Activated CD4-positive, alpha-beta memory T cell treated with anti-CD3 and anti-CD28 coated beads, Interleukin-2, amount 10 ng/mL, durations not matched to agents 7 days and 5 days (primary cell): ENCODE measurements around the gene SSX3. TPM values are rescaled to one million over a fixed set of nuclear protein-coding genes. Genes with fewer than 3 reads are reported as not detected.
"Not testable (repeated sequence)": the region's sequence is repeated elsewhere in the genome, so short reads cannot be mapped to it uniquely, and the experiment has no call there.

Experiments used
- CTCF ChIA-PET: fragments of 350-600 bp; sonication (Branson Sonifier 250); formaldehyde crosslinking; loops from one replicate; lab custom pipeline; 2021; ENCODE audit warnings: antibody characterized with exemption, inconsistent platforms; lab: Charles Lee
- POLR2A ChIA-PET: fragments of 350-600 bp; sonication (Branson Sonifier 250); formaldehyde crosslinking; loops from one replicate; lab custom pipeline; 2021; ENCODE audit warnings: antibody characterized with exemption; lab: Charles Lee
- DNase-seq: peaks from one replicate; pipeline ENCODE4 v3.0.0-alpha.2; 2020
- H3K27ac Mint-ChIP-seq: one replicate; pipeline ENCODE4 v1.8.0; 2021; ENCODE audit warnings: mild to moderate bottlenecking, mixed read lengths
- H3K27me3 Mint-ChIP-seq: one replicate; pipeline ENCODE4 v1.8.0; 2021; ENCODE audit warnings: mixed read lengths
- H3K36me3 Mint-ChIP-seq: one replicate; pipeline ENCODE4 v1.8.0; 2021; ENCODE audit warnings: low read depth, mixed read lengths
- H3K4me1 Mint-ChIP-seq: one replicate; pipeline ENCODE4 v1.8.0; 2021; ENCODE audit warnings: mixed read lengths
- H3K4me3 Mint-ChIP-seq: one replicate; pipeline ENCODE4 v1.8.0; 2021; ENCODE audit warnings: mild to moderate bottlenecking, mixed read lengths
- H3K9me3 Mint-ChIP-seq: one replicate; pipeline ENCODE4 v1.8.0; 2021; ENCODE audit warnings: mixed read lengths
- total RNA-seq, 2 experiments: library from RNA; stranded (reverse); gene quantifications; one replicate each; pipeline ENCODE4 v1.2.3, GENCODE V29; 2021

SSX3 gene, protein sequence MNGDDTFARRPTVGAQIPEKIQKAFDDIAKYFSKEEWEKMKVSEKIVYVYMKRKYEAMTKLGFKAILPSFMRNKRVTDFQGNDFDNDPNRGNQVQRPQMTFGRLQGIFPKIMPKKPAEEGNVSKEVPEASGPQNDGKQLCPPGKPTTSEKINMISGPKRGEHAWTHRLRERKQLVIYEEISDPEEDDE
- total RNA-seq, result not detected

DNA sequence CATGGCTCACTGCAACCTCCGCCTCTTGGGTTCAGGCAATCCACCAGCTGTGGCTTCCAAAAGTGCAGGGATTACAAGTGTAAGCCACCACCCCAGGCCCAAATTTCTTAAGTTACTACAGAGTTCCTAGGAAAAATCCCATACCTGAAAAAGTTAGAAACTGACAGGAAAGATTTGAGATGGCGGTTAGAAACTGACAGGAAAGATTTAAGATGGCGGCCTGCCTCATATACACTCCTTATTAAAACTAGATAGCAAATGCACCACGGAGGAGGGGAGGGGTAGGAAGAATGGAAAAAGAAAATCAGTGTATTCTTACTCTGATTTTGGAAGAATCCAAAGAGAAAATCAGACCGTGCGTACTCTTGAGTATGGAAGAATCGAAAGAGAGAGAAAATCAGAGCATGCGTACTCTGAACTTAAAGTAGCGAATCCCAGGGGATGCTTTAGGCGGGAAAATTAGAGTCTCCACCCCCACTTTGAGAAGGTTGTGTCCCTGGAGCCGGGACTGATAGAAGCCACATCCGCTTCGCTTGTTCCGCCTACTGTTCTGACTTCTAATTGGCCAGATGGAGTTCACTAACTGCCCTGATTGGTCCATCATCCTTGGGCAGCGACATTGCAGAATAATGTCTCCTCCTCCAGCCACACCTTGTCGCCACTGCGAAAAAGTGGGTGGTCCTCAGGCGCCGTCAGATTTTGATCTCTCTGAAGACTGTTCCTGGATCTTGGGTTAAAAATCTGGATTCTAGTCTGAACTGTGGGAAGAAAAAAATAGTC, at the start of gene SSX3:
Gene SSX3 (minus strand): TSS at position 389 of the 780 bp plus-strand sequence. CDS start 1,454 bp downstream, outside the sequence.
- POLR2A ChIA-PET, result not testable (repeated sequence)

DNA sequence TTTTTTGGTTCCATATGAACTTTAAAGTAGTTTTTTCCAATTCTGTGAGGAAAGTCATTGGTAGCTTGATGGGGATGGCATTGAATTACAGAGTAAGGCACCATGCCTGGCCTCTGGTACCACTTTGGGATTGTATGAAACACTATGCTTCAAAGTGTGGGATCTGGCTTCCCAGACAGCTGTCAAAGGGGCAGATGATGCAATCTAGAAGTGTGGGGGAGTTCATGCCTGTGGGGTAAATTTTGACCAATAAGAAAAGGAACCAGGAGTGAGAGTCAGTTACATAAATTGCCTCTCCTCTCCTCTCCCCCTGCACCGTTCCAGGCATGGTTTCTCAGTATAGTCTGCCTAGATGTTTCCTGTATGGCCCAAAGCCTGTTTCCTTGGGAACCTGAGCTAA, 41.3 kb upstream of the SSX3 start:
- H3K4me3 Mint-ChIP-seq, DNase-seq, POLR2A ChIA-PET, H3K36me3 Mint-ChIP-seq, H3K27me3 Mint-ChIP-seq, CTCF ChIA-PET, H3K4me1 Mint-ChIP-seq, H3K9me3 Mint-ChIP-seq, H3K27ac Mint-ChIP-seq: not testable (repeated sequence)

More for the DNA sequence above, at the start of gene SSX3:
- H3K4me1 Mint-ChIP-seq, CTCF ChIA-PET, H3K4me3 Mint-ChIP-seq, H3K27me3 Mint-ChIP-seq, DNase-seq, H3K36me3 Mint-ChIP-seq, H3K27ac Mint-ChIP-seq, H3K9me3 Mint-ChIP-seq: not testable (repeated sequence)

DNA sequence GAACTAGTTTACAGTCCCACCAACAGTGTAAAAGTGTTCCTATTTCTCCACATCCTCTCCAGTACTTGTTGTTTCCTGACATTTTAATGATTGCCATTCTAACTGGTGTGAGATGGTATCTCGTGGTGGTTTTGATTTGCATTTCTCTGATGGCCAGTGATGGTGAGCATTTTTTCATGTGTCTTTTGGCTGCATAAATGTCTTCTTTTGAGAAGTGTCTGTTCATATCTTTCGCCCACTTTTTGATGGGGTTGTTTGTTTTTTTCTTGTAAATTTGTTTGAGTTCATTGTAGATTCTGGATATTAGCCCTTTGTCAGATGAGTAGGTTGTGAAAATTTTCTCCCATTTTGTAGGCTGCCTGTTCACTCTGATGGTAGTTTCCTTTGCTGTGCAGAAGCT, 40.4 kb upstream of the SSX3 start:
- H3K9me3 Mint-ChIP-seq, CTCF ChIA-PET, H3K36me3 Mint-ChIP-seq, DNase-seq, H3K4me3 Mint-ChIP-seq, H3K27me3 Mint-ChIP-seq, H3K27ac Mint-ChIP-seq, H3K4me1 Mint-ChIP-seq, POLR2A ChIA-PET: not testable (repeated sequence)

DNA sequence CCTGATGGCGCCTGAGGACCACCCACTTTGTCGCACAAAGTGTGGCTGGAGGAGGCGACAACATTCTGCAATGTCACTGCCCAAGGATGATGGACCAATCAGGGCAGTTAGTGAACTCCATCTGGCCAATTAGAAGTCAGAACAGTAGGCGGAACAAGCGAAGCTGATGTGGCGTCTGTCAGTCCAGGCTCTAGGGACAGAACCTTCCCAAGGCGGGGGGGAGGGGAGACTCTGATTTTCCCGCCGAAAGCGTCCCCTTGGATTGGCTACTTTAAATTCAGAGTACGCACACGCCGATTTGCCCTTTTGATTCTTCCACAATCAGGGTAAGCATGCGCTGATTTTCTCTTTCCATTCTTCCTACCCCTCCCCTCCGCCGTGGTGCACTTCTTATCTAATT, 26.7 kb upstream of the SSX3 start, which contains the start of gene SSX4:
Gene SSX4 (plus strand): TSS at position 301 of the 400 bp plus-strand sequence. CDS start 515 bp downstream, outside the sequence.
- H3K36me3 Mint-ChIP-seq, POLR2A ChIA-PET, H3K4me3 Mint-ChIP-seq, H3K9me3 Mint-ChIP-seq, DNase-seq, CTCF ChIA-PET, H3K4me1 Mint-ChIP-seq, H3K27ac Mint-ChIP-seq, H3K27me3 Mint-ChIP-seq: not testable (repeated sequence)

DNA sequence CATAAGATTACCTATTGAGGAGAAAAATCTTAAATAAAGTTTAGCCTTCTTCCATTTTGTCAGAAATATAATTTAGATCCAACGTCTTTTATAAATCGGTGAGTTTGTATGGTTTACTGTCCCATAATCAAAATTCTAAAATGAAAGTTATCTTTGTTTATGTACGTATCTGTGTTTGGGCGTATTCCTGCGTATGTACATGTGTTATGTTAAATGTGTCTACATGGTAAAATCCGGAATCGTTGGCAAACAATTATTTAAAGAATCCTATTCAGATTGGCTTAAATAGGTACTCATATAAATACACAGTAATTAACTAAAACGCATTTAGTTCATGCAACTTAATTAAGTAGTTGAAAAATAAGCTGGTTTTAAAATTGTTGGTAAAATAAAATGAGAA, 13.9 kb upstream of the SSX3 start:
- POLR2A ChIA-PET, CTCF ChIA-PET, H3K4me1 Mint-ChIP-seq, H3K27ac Mint-ChIP-seq, H3K36me3 Mint-ChIP-seq, DNase-seq, H3K27me3 Mint-ChIP-seq, H3K4me3 Mint-ChIP-seq, H3K9me3 Mint-ChIP-seq: not testable (repeated sequence)

DNA sequence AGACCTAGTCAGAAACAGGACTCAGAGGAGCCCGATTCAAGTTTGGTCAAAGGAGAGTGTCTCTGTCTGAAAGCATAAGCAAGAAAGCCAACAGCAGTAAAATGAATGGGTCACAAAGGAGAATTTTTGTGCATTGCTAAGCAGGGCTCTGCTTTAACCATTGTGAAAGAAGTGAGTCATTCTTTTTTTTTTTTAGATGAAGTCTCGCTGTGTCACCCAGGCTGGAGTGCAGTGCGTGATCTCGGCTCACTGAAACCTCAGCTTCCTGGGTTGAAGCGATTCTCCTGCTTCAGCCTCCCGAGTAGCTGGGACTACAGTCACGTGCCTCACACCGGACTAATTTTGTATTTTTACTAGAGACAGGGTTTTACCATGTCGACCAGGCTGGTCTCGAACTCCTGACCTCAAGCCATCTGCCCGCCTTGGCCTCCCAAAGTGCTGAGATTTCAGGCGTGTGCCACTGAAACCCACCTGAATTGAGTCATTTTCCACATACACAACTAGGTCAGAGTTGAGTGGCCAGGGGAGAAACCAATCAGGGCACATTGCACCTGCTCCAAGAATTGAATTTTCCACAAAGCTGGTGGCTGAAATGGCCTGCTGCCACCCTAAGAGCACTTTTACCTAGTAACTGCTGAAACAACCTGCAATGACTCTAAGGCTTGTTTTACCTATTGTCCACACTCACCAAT, 11.4 kb upstream of the SSX3 start:
- H3K4me3 Mint-ChIP-seq, DNase-seq, H3K4me1 Mint-ChIP-seq, H3K9me3 Mint-ChIP-seq, H3K27ac Mint-ChIP-seq, CTCF ChIA-PET, POLR2A ChIA-PET, H3K36me3 Mint-ChIP-seq, H3K27me3 Mint-ChIP-seq: not testable (repeated sequence)

DNA sequence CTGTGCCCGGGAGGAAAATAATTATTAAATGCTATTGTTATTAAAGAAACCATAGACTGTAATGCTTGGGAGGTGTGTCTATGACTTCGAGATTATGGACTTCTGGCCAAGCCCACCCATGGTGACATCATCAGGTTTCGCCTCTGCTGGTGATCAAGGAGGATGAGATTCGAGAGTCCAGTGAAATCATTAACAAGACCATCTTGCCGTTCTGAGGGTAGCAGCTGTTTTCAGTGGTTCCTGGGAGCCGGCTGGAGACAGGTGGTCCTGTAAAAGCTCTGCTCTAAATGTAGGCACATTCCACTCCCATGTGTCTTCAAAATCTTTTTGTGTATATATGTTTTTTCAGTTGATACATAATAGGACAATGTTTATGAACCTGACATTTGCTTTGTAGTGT, 2.8 kb upstream of the SSX3 start:
- H3K27me3 Mint-ChIP-seq, H3K36me3 Mint-ChIP-seq, H3K9me3 Mint-ChIP-seq, DNase-seq, POLR2A ChIA-PET, H3K4me3 Mint-ChIP-seq, H3K4me1 Mint-ChIP-seq, CTCF ChIA-PET, H3K27ac Mint-ChIP-seq: not testable (repeated sequence)

DNA sequence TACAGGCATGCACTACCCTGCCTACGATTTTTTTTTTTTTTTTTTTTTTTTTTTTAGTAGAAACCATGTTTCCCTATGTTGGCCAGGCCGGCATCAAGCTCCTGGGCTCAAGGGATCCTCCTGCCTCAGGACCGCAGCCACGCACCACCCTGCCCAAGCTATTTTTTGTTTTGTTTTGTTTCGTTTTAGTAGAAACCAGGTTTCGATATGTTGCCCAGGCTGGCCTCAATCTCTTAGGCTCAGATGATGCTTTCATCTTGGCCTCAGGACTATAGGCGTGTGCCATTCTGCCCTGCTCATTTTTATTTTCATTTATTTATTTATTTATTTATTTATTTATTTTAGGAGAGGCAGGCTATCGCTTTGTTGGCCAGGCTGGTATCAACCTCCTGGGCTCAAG, 1.2 kb upstream of the SSX3 start:
- H3K4me3 Mint-ChIP-seq, result no peak overlapping the region
- POLR2A ChIA-PET, result no interaction called here
- DNase-seq, result no peak

DNA sequence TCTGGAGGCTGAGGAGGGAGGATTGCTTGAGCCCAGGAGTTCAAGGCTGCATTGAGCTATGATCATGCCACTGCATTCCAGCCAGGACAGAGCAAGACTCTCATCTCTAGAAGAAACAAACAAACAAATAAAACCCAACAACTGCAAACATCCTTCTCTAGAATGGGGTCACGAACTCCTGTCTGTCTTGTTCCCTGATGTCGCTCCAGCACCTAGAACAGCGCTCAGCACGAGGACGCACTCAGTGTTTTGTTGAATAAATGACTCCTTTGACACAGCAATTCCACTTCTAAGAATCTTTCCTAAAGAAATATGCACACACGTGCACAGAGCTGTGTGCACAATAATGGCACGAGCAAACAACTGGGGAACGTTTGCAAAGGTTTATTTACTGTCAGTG, 10.4 kb downstream of the SSX3 start:
- DNase-seq, POLR2A ChIA-PET, CTCF ChIA-PET, H3K27me3 Mint-ChIP-seq, H3K36me3 Mint-ChIP-seq, H3K27ac Mint-ChIP-seq, H3K9me3 Mint-ChIP-seq, H3K4me1 Mint-ChIP-seq, H3K4me3 Mint-ChIP-seq: not testable (repeated sequence)

More for the DNA sequence above, 1.2 kb upstream of the SSX3 start:
- H3K4me1 Mint-ChIP-seq, result no peaks in the 10 kb centered on the region
- CTCF ChIA-PET, result no interaction called here
- H3K27me3 Mint-ChIP-seq, result peaks cover 2% of the 10 kb centered on the region
- H3K9me3 Mint-ChIP-seq, result no peaks in the 10 kb centered on the region
- H3K27ac Mint-ChIP-seq, result no peak overlapping the region
- H3K36me3 Mint-ChIP-seq, result no peaks in the 10 kb centered on the region

DNA sequence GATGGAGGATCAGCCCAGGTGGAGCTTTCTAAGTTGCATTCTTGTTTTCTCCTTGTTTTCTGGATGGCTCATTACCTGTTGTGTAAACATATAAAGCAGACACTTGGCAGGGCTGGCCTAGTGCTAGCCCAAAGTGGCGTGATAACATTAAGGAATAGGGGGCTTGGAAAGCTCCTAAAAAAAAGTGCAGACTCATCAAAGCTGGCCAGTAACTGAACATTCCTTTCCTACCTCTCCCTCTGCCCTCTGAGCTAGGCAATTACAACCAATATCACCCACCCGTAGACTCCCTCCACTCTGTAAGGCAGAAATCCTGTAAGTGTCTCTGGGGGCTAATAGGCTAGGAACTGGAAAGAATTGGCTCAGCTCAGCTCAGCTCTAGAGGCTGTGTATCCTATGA, 42.5 kb downstream of the SSX3 start:
- CTCF ChIA-PET, DNase-seq, POLR2A ChIA-PET, H3K36me3 Mint-ChIP-seq, H3K9me3 Mint-ChIP-seq, H3K4me3 Mint-ChIP-seq, H3K27ac Mint-ChIP-seq, H3K27me3 Mint-ChIP-seq, H3K4me1 Mint-ChIP-seq: not testable (repeated sequence)

DNA sequence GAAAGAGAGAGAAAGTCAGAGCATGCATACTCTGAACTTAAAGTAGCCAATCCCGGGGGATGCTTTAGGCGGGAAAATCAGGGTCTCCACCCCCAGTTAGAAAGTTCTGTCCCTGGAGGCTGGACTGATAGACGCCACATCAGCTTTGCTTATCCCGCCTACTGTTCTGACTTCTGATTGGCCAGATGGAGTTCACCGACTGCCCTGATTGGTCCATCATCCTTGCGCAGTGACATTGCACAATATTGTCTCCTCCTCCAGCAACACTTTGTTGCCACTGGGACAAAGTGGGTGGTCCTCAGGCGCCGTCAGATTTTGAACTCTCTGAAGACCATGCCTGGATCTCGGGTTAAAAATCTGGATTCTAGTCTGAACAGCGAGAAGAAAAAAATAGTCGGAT, 50.3 kb downstream of the SSX3 start:
- Mint-ChIP-seq H3K4me1 (no peaks in the 10 kb centered on the region), H3K9me3 (no peaks in the 10 kb centered on the region), H3K36me3 (no peaks in the 10 kb centered on the region), H3K27ac (no peak overlapping the region), H3K27me3 (peaks cover under 1% of the 10 kb centered on the region), H3K4me3 (no peak overlapping the region)
- no peak for DNase-seq
- ChIA-PET CTCF (no interaction called here), POLR2A (no interaction called here)
